Measurements from ENCODE around the gene SMOC1.

Gene SMOC1

DNA sequence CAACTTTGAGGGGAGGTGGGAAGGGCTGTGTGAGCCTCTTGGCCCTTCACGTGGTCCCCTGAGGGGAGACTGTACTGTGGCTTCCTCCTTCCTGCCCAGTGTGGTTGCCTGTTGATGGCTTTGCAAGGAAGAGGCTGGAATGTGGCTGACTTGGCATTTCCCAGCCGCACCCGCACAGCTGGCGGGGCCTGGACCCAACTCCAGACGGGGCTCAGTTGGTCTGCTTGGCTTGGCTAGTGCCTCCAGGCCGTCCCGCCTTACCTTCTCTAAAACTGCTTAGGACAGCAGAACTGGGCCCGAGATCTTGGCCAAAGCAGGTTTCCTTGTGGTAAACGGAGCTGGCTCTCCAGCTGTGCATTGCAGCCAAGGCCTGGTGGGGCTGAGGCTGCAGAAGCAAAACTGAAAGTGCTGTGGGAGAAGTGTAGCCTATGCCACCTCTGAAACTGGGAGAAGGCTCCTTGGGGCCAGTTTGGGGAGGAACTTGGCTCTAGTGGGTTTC lies 139.5 kb downstream of the SMOC1 start:
- TF ChIP-seq ZFX (IDR thresholded peaks at IDR 0.05; ENCODE audit: borderline replicate concordance) = no peak
- TF ChIP-seq, protein P1, sequence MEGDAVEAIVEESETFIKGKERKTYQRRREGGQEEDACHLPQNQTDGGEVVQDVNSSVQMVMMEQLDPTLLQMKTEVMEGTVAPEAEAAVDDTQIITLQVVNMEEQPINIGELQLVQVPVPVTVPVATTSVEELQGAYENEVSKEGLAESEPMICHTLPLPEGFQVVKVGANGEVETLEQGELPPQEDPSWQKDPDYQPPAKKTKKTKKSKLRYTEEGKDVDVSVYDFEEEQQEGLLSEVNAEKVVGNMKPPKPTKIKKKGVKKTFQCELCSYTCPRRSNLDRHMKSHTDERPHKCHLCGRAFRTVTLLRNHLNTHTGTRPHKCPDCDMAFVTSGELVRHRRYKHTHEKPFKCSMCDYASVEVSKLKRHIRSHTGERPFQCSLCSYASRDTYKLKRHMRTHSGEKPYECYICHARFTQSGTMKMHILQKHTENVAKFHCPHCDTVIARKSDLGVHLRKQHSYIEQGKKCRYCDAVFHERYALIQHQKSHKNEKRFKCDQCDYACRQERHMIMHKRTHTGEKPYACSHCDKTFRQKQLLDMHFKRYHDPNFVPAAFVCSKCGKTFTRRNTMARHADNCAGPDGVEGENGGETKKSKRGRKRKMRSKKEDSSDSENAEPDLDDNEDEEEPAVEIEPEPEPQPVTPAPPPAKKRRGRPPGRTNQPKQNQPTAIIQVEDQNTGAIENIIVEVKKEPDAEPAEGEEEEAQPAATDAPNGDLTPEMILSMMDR (IDR thresholded peaks at IDR 0.05) = no peak
- no peak overlapping the region for H3K27ac ChIP-seq

DNA sequence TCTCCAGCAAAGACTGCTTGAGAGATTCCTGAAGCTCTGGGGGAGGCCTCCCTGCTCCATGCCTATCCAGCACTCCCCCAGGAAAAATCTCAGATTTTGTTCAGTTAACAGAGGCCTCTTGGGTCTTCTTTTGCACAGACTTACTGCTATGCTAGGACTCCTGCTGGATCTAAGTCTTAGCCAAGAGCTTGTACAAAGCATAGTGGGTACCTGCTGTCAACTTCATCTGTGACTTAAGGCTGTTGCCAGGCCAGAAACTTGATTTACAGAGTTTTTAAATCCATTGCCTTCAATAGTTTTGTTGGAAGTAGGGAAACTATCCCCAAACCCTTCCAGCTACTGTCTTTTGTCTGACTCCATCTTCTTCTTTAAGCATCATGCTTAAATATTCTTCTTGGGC lies 140.5 kb downstream of the SMOC1 start:
- no peak overlapping the region for H3K27ac ChIP-seq
- TF ChIP-seq, protein P1 (IDR thresholded peaks at IDR 0.05) = no peak
- no peak for TF ChIP-seq ZFX (IDR thresholded peaks at IDR 0.05; ENCODE audit: borderline replicate concordance)

DNA sequence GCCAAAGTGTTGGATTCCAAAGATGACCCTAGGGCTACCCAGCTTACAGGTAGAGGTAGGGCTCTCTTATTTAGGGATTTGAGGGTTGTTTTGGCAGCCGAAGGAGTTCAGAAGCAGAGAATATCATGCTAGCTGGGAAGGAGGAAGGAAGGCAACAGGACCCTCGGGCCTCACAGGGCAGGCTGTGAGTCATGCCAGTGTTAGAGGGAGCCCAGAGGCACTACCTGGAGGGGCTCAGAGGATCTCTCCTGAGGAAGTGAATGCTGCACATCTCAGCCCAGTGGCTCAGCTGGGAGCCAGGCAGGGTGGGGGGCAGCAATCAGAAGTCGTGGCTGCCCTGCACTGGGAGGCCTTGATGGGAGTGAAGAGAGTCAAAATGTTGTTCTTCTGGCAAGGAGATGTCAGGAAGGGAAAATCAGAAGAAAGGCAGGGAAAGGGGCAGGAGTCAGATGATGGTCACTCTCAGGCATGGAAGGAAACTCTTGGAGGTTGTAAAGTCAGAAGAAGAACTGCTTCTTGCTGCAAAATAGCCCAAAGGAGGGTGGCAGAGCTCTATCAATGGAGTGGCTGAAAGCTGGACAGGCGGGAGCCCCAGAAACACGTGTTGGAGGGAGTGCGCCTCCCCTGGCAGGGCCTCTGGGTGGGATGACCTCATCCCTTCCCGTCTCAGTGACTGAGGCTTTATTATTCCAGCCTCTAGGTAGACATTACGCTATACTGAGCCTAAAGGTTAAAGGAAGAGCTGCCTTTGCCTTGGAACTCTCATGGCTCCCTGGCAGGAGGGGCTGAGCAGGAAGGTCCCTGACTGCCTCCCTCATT lies 141.3 kb downstream of the SMOC1 start:
- no peak overlapping the region for H3K27ac ChIP-seq
- TF ChIP-seq ZFX (IDR thresholded peaks at IDR 0.05; ENCODE audit: borderline replicate concordance) = no peak
- TF ChIP-seq, protein P1 (IDR thresholded peaks at IDR 0.05) = no peak

DNA sequence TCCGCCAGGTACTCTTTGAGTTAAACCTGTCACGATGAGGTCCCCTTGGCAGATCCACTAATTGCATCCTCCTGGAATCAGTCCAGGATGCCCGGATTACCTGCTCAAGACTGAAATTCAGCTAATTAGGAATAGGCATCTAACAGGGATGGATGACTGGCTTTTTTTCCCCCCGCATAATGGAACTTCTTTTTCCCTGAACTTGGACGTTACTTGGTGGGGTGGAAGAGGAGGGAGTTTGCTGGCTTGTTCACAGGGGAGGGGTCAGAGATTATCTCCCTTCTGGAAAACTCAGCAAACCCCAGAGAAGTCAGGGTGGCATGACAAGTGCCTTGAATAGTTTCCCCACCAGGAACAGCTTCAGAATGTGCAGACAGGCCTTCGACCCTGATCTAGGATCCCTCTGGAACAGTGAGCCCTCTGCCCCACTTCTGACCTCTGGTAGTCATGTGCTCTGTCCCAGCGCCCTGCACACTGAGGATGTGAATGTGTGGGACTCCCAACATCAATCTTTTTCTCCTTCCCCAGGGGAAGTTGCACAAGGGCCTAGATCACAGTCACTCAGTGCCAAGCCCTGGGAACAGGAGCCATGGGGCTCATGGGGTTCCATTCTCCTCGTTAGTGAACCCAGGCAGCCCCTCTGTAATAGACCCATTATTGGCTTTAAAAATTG lies 142.5 kb downstream of the SMOC1 start:
- no peak for TF ChIP-seq ZFX (IDR thresholded peaks at IDR 0.05; ENCODE audit: borderline replicate concordance)
- H3K27ac ChIP-seq = no peak overlapping the region

DNA sequence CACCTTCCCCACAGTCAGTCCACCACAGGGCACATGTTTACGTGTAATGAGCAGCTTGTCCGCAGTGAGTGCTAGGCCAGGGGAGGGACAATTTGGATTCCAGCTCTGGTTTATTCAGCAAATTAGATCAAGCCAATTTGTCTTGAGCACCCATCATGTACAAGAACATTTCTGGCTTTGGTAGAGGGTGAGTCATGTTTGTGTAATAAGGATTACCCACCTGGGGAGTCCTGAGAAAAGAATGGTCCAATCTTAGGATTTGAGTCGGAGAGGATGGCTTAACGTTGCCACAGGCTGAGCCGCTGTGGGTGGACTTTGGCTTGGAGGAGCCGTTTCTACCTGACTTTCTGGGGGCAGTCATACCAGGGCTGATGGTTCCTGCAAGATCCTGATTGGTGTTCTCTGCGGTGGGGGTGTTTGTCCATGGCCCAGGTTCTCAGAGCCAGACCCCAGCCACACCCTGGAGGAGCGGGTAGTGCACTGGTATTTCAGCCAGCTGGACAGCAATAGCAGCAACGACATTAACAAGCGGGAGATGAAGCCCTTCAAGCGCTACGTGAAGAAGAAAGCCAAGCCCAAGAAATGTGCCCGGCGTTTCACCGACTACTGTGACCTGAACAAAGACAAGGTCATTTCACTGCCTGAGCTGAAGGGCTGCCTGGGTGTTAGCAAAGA lies 143.7 kb downstream of the SMOC1 start:
- no peak overlapping the region for H3K27ac ChIP-seq
- TF ChIP-seq ZFX (IDR thresholded peaks at IDR 0.05; ENCODE audit: borderline replicate concordance) = no peak
- TF ChIP-seq, protein P1 (IDR thresholded peaks at IDR 0.05) = no peak

DNA sequence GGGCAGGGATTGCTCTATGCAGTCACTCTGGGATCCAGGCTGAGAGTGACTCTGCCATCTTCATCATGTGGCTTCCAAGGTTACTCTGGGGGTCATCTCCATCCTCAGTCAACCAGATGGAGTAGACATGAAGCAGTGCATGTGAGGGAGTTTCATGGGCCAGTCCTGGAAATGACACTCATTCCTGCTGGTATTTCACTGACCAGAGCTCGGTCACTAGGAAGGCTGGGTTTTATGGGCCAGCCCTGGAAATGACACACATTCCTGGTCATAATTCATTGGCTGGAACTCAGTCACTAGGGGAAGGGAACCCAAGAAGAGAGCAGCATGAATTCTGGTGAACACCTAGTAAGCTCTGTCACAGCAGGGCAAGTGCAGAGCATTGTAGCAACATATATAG lies 144.7 kb downstream of the SMOC1 start:
- H3K27ac ChIP-seq = no peak overlapping the region
- TF ChIP-seq, protein P1 (IDR thresholded peaks at IDR 0.05) = no peak
- TF ChIP-seq ZFX (IDR thresholded peaks at IDR 0.05; ENCODE audit: borderline replicate concordance) = no peak

DNA sequence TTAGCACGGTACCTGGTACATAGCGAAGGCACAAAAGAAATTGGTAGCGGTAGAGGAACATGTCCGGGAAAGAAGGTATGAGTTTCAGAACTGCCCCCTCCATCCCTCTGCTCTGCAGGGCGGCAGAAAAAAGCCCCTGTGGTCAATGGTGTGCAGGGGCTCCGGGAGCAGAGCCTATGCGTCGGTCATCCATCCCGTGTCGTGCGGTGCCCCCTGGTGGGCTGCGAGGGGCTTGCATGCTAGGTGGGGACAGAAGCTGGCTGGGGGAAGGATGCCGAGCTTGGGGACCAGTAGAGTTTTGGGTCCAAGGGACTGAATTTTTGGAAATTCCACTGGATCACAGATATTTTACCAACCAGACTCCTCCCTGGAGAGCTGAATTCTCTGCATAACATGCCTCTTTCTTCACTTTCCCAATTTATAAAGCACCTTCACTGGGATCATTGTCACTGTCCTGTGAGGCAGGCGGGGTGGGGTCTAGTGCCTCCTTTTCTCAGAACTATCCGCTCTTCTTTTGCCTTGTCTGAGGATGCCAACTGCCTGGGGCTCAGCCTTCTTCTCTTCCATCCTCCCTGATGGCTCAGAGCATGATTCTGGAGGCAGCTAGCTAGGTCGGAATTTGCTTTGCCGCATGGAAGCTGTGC lies 148.7 kb downstream of the SMOC1 start:
- no peak for TF ChIP-seq ZFX (IDR thresholded peaks at IDR 0.05; ENCODE audit: borderline replicate concordance)
- TF ChIP-seq, protein P1 (IDR thresholded peaks at IDR 0.05) = peak; percentile 85
- H3K27ac ChIP-seq = no peak overlapping the region
